ENCODE measurements around the gene NECTIN3. TPM values are rescaled to one million over a fixed set of nuclear protein-coding genes. Genes with fewer than 3 reads are reported as not detected.

NECTIN3 gene
- total RNA-seq, 2 donors from 2014 or later = 25.3 to 63.8 TPM

GRCh38 chr3:111096487-111097209 is 25.0 kb downstream of the NECTIN3 start:
- 87% methylated on average over 10 of the region's 10 CpGs for WGBS
- H3K36me3 ChIP-seq = no peaks in the 10 kb centered on the region
- no peaks in the 10 kb centered on the region for H3K27me3 ChIP-seq (replicated peaks; ENCODE audit: insufficient read depth)
- DNase-seq (ENCODE audit: low spot score) = no peak
- no peaks in the 10 kb centered on the region for H3K9me3 ChIP-seq
- intact Hi-C loops (cut with DNase I) = no loop called here
- no peak overlapping the region for H3K27ac ChIP-seq
- H3K4me3 ChIP-seq = no peak overlapping the region
- no peak for TF ChIP-seq POLR2A (IDR thresholded peaks at IDR 0.05)
- TF ChIP-seq CTCF (IDR thresholded peaks at IDR 0.05) = no peak
- TF ChIP-seq POLR2AphosphoS5 (IDR thresholded peaks at IDR 0.05) = no peak
- H3K4me1 ChIP-seq (replicated peaks) = no peaks in the 10 kb centered on the region

- Histone ChIP-seq H3K27me3 (replicated peaks; ENCODE audit: insufficient read depth) (no peaks in the 10 kb centered on the region), H3K9me3 (no peaks in the 10 kb centered on the region), H3K27ac (no peak overlapping the region), H3K36me3 (no peaks in the 10 kb centered on the region), H3K4me3 (no peak overlapping the region), H3K4me1 (replicated peaks) (no peaks in the 10 kb centered on the region)
- intact Hi-C loops (cut with DNase I) = no loop called here
- no peak for DNase-seq (ENCODE audit: low spot score)
- WGBS = 92% methylated on average over 1 of the region's 1 CpG
- no peak for TF ChIP-seq POLR2A (IDR thresholded peaks at IDR 0.05)
- no peak for TF ChIP-seq CTCF (IDR thresholded peaks at IDR 0.05)
- TF ChIP-seq POLR2AphosphoS5 (IDR thresholded peaks at IDR 0.05) = no peak
Observed at GRCh38 chr3:111103807-111104206, 32.2 kb downstream of the NECTIN3 start.

GRCh38 chr3:111106993-111107661 is 35.5 kb downstream of the NECTIN3 start:
- no peaks in the 10 kb centered on the region for H3K4me1 ChIP-seq (replicated peaks)
- WGBS = 60% methylated on average over 3 of the region's 3 CpGs
- no peaks in the 10 kb centered on the region for H3K36me3 ChIP-seq
- no peaks in the 10 kb centered on the region for H3K27me3 ChIP-seq (replicated peaks; ENCODE audit: insufficient read depth)
- no peak overlapping the region for H3K4me3 ChIP-seq
- DNase-seq (ENCODE audit: low spot score) = no peak
- intact Hi-C loops (cut with DNase I) = no loop called here
- TF ChIP-seq CTCF (IDR thresholded peaks at IDR 0.05) (no peak), POLR2AphosphoS5 (IDR thresholded peaks at IDR 0.05) (no peak), POLR2A (IDR thresholded peaks at IDR 0.05) (no peak)
- no peaks in the 10 kb centered on the region for H3K9me3 ChIP-seq
- no peak overlapping the region for H3K27ac ChIP-seq

- TF ChIP-seq CTCF (IDR thresholded peaks at IDR 0.05) (no peak), POLR2AphosphoS5 (IDR thresholded peaks at IDR 0.05) (no peak), POLR2A (IDR thresholded peaks at IDR 0.05) (no peak)
- Histone ChIP-seq H3K27ac (no peak overlapping the region), H3K27me3 (replicated peaks; ENCODE audit: insufficient read depth) (no peaks in the 10 kb centered on the region), H3K4me1 (replicated peaks) (no peaks in the 10 kb centered on the region), H3K9me3 (no peaks in the 10 kb centered on the region), H3K4me3 (no peak overlapping the region), H3K36me3 (no peaks in the 10 kb centered on the region)
- intact Hi-C loops (cut with DNase I) = no loop called here
- WGBS = 55% methylated on average over 2 of the region's 2 CpGs
- DNase-seq (ENCODE audit: low spot score) = no peak
Observed at GRCh38 chr3:111107662-111108035, 36.0 kb downstream of the NECTIN3 start.

GRCh38 chr3:111112913-111113312 is 41.3 kb downstream of the NECTIN3 start:
- TF ChIP-seq POLR2A (IDR thresholded peaks at IDR 0.05) (no peak), POLR2AphosphoS5 (IDR thresholded peaks at IDR 0.05) (no peak), CTCF (IDR thresholded peaks at IDR 0.05) (no peak)
- intact Hi-C loops (cut with DNase I) = no loop called here

More at GRCh38 chr3:111112913-111113312, 41.3 kb downstream of the NECTIN3 start:
- no peaks in the 10 kb centered on the region for H3K27me3 ChIP-seq (replicated peaks; ENCODE audit: insufficient read depth)
- no peak overlapping the region for H3K27ac ChIP-seq
- H3K36me3 ChIP-seq = no peaks in the 10 kb centered on the region
- H3K4me1 ChIP-seq (replicated peaks) = no peaks in the 10 kb centered on the region
- no peak overlapping the region for H3K4me3 ChIP-seq
- DNase-seq (ENCODE audit: low spot score) = no peak
- H3K9me3 ChIP-seq = no peaks in the 10 kb centered on the region
- 79% methylated on average over 2 of the region's 2 CpGs for WGBS

Measured in prostate gland (tissue), 2 donors.